GM12878 (cell line): ENCODE results near the gene TMEM140. TPM values are rescaled to one million over a fixed set of nuclear protein-coding genes. Genes with fewer than 3 reads are reported as not detected.

Source experiments
- PML ChIP-seq: IDR thresholded peaks from 2 replicates; pipeline ENCODE4 v1.6.1; 2012; ENCODE audit warnings: low read length, inconsistent platforms
- SREBF1 ChIP-seq: IDR thresholded peaks from 2 replicates; pipeline ENCODE4 v1.6.1; 2012; ENCODE audit warnings: mild to moderate bottlenecking, low read length
- TBL1XR1 ChIP-seq: IDR thresholded peaks from 2 replicates; pipeline ENCODE4 v1.6.1; 2012; ENCODE audit warnings: low read depth, low read length, improper control_type of control experiment
- polyA plus RNA-seq, 11 experiments: library from polyadenylated mRNA; depleted of rRNA in 4 of 11; unstranded in 6 of 11; stranded (reverse) in 5 of 11; fragments of >200 nt; fragmentation: Nextera tagmentation in 4 of 11; fragmentation: Illumina TruSeq in 1 of 11; extraction: Ambion mirVana in 4 of 11; extraction: Trizol in 1 of 11; gene quantifications; 1 replicate in 1 of 11; 2 replicates in 10 of 11; pipeline versions ENCODE4 v1.2.1 to v1.2.3, GENCODE V29; 2011 to 2016; ENCODE audit warnings: inconsistent platforms in 2 of 11, missing spikeins in 2 of 11, low read depth in 1 of 11
- total RNA-seq, 4 experiments: library from RNA; depleted of rRNA in 3 of 4; stranded (reverse); fragments of >200 nt in 3 of 4; fragmentation: Illumina TruSeq in 1 of 4; extraction: Trizol in 1 of 4; gene quantifications; 2 replicates each; pipeline versions ENCODE4 v1.2.1 to v1.2.3, GENCODE V29; 2013 to 2021
- TF ChIP-seq, protein P1 (sequence below), 3 experiments: IDR thresholded peaks in 2 of 3; conservative IDR thresholded peaks in 1 of 3; 2 replicates each; pipeline ENCODE4 v1.5.1; 2011; ENCODE audit warnings: low read depth in 3 of 3, low read length in 3 of 3, mild to moderate bottlenecking in 3 of 3, control low read depth in 2 of 3, moderate library complexity in 2 of 3, inconsistent platforms in 1 of 3, mixed read lengths in 1 of 3; ENCODE audit not compliant: control insufficient read depth in 2 of 3, insufficient read depth in 1 of 3; ENCODE audit errors: extremely low read depth in 1 of 3
- TF ChIP-seq, protein P2 (sequence below): IDR thresholded peaks from 2 replicates; pipeline ENCODE4 v1.6.1; 2011; ENCODE audit warnings: mild to moderate bottlenecking, low read depth, low read length, moderate library complexity; ENCODE audit not compliant: insufficient replicate concordance
- TF ChIP-seq, protein P3 (sequence below): fragments of 450-650 bp; IDR thresholded peaks from 2 replicates; pipeline ENCODE4 v1.6.1; 2018; ENCODE audit warnings: borderline replicate concordance, mild to moderate bottlenecking; ENCODE audit not compliant: partially characterized antibody

Gene TMEM140
- total and polyA plus RNA-seq, 10 of the 15 experiments (the other 5 are each of a cell fraction or from before 2014, with no cell fraction given): 0.85 to 20.7 (median 3.3) TPM

DNA sequence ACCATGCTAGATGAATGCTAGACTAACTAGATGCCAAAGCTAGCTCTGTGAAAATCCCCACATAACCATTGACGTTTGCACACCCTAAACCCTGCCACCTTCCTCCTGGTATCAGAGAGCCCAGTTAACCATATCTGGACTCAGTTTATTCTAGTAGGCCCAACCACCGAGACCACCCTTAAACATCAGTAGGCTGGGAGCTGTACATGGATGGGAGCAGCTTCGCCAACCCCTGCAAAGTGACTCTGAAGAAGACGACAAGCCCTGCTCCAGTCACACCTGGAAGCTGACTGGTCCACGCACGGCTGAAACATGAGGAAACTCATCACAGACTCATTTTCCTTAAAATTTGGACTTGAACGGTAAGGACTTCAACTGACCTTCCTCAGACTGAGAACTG, 27.1 kb downstream of the TMEM140 start (continued):
- TF ChIP-seq, protein P1, sequence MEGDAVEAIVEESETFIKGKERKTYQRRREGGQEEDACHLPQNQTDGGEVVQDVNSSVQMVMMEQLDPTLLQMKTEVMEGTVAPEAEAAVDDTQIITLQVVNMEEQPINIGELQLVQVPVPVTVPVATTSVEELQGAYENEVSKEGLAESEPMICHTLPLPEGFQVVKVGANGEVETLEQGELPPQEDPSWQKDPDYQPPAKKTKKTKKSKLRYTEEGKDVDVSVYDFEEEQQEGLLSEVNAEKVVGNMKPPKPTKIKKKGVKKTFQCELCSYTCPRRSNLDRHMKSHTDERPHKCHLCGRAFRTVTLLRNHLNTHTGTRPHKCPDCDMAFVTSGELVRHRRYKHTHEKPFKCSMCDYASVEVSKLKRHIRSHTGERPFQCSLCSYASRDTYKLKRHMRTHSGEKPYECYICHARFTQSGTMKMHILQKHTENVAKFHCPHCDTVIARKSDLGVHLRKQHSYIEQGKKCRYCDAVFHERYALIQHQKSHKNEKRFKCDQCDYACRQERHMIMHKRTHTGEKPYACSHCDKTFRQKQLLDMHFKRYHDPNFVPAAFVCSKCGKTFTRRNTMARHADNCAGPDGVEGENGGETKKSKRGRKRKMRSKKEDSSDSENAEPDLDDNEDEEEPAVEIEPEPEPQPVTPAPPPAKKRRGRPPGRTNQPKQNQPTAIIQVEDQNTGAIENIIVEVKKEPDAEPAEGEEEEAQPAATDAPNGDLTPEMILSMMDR (IDR thresholded peaks at IDR 0.05 in 2 of 3, conservative IDR thresholded peaks at IDR 0.05 in 1 of 3; ENCODE audit: control insufficient read depth in 2 of 3, extremely low read depth in 1 of 3, insufficient read depth in 1 of 3, low read depth in 3 of 3, low read length in 3 of 3): no peak
- TF ChIP-seq, protein P2, sequence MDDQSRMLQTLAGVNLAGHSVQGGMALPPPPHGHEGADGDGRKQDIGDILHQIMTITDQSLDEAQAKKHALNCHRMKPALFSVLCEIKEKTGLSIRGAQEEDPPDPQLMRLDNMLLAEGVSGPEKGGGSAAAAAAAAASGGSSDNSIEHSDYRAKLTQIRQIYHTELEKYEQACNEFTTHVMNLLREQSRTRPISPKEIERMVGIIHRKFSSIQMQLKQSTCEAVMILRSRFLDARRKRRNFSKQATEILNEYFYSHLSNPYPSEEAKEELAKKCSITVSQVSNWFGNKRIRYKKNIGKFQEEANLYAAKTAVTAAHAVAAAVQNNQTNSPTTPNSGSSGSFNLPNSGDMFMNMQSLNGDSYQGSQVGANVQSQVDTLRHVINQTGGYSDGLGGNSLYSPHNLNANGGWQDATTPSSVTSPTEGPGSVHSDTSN: no peak
- TF ChIP-seq, protein P3, sequence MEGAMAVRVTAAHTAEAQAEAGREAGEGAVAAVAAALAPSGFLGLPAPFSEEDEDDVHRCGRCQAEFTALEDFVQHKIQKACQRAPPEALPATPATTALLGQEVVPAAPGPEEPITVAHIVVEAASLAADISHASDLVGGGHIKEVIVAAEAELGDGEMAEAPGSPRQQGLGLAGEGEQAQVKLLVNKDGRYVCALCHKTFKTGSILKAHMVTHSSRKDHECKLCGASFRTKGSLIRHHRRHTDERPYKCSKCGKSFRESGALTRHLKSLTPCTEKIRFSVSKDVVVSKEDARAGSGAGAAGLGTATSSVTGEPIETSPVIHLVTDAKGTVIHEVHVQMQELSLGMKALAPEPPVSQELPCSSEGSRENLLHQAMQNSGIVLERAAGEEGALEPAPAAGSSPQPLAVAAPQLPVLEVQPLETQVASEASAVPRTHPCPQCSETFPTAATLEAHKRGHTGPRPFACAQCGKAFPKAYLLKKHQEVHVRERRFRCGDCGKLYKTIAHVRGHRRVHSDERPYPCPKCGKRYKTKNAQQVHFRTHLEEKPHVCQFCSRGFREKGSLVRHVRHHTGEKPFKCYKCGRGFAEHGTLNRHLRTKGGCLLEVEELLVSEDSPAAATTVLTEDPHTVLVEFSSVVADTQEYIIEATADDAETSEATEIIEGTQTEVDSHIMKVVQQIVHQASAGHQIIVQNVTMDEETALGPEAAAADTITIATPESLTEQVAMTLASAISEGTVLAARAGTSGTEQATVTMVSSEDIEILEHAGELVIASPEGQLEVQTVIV: no peak
- TF ChIP-seq SREBF1 (no peak), PML (no peak), TBL1XR1 (no peak)
